Endothelial cell of umbilical vein (primary cell): ENCODE results near the gene FOXP1. TPM values are rescaled to one million over a fixed set of nuclear protein-coding genes. Genes with fewer than 3 reads are reported as not detected.

Source experiments
- BruUV-seq: library from RNA; stranded (reverse); fragments of 400-500 nt; replicated peaks from 2 replicates; lab custom pipeline; 2021; lab: Mats Ljungman, UMichigan
- CTCF ChIA-PET: fragments of 300-600, 350-600 bp; sonication (Branson Sonifier 250); formaldehyde crosslinking; loops from one replicate; lab custom pipeline; 2021; ENCODE audit warnings: antibody characterized with exemption, inconsistent platforms; lab: Charles Lee
- POLR2A ChIA-PET: fragments of 300-600, 350-600 bp; sonication (Branson Sonifier 250); formaldehyde crosslinking; loops from one replicate; lab custom pipeline; 2021; ENCODE audit warnings: antibody characterized with exemption, inconsistent platforms; lab: Charles Lee
- DNase-seq: peaks from one replicate; pipeline ENCODE4 v3.0.0-alpha.2; 2011; ENCODE audit warnings: low read depth, low spot score
- FAIRE-seq: peaks from 2 replicates; lab custom pipeline; 2011; peaks lifted over from hg19 to GRCh38; lab: Jason Lieb, UNC
- H2AFZ ChIP-seq: 2 replicates; pipeline ENCODE4 v1.6.0; 2012; ENCODE audit warnings: low read depth, low read length, control low read depth, inconsistent platforms
- H3K27ac ChIP-seq: 2 replicates; pipeline ENCODE4 v1.5.1; 2011; ENCODE audit warnings: low read depth, mild to moderate bottlenecking, control low read depth, low read length, moderate library complexity; ENCODE audit not compliant: insufficient read depth
- H3K27me3 ChIP-seq, 2 experiments: 2 replicates each; pipeline versions ENCODE4 v1.6.0 to v1.6.1; 2011; ENCODE audit warnings: low read length in 2 of 2, mixed read lengths in 1 of 2; ENCODE audit not compliant: control insufficient read depth in 2 of 2, insufficient read depth in 2 of 2
- H3K36me3 ChIP-seq, 2 experiments: 2 replicates in 1 of 2; 3 replicates in 1 of 2; pipeline ENCODE4 v1.5.1; 2011; ENCODE audit warnings: low read length in 2 of 2, mild to moderate bottlenecking in 1 of 2, moderate library complexity in 1 of 2; ENCODE audit not compliant: control insufficient read depth in 2 of 2, insufficient read depth in 2 of 2; ENCODE audit errors: extremely low read depth in 1 of 2
- H3K4me1 ChIP-seq: 3 replicates; pipeline ENCODE4 v1.5.1; 2011; ENCODE audit warnings: mild to moderate bottlenecking, low read length; ENCODE audit not compliant: control insufficient read depth, insufficient read depth; ENCODE audit errors: extremely low read depth
- H3K4me2 ChIP-seq: 2 replicates; pipeline ENCODE4 v1.6.1; 2011; ENCODE audit warnings: low read length, control low read depth, mixed read lengths; ENCODE audit not compliant: insufficient read depth
- H3K4me3 ChIP-seq, 3 experiments: fragments of 200-600 bp in 1 of 3; sonication (generic), shearing (Covaris generic) in 1 of 3; replicated peaks in 1 of 3; 2 replicates each; pipeline ENCODE4 v1.5.1; 2011 to 2016; ENCODE audit warnings: control low read depth in 3 of 3, low read length in 3 of 3, mild to moderate bottlenecking in 2 of 3, inconsistent platforms in 1 of 3, low read depth in 1 of 3, moderate library complexity in 1 of 3; ENCODE audit not compliant: insufficient read depth in 1 of 3
- H3K79me2 ChIP-seq: 2 replicates; pipeline ENCODE4 v1.6.0; 2012; ENCODE audit warnings: low read length, inconsistent platforms; ENCODE audit not compliant: control insufficient read depth, insufficient read depth
- H3K9ac ChIP-seq: replicated peaks from 2 replicates; pipeline ENCODE3; 2011; ENCODE audit warnings: low read length, control low read depth; ENCODE audit not compliant: insufficient read depth; ENCODE audit errors: extremely low read depth
- H3K9me1 ChIP-seq: replicated peaks from 3 replicates; pipeline ENCODE4 v1.6.0; 2011; ENCODE audit warnings: mild to moderate bottlenecking, low read length; ENCODE audit not compliant: control insufficient read depth, insufficient read depth; ENCODE audit errors: extremely low read depth
- H3K9me3 ChIP-seq: replicated peaks from 2 replicates; pipeline ENCODE4 v1.5.1; 2012; ENCODE audit warnings: low read length, inconsistent platforms; ENCODE audit not compliant: control insufficient read depth, insufficient read depth
- H4K20me1 ChIP-seq: replicated peaks from 2 replicates; pipeline ENCODE3; 2011; ENCODE audit warnings: mild to moderate bottlenecking, low read length; ENCODE audit not compliant: control insufficient read depth, insufficient read depth; ENCODE audit errors: extremely low read depth
- EZH2 ChIP-seq: IDR thresholded peaks from 2 replicates; pipeline ENCODE4 v1.6.1; 2012; ENCODE audit warnings: borderline replicate concordance, low read depth, mild to moderate bottlenecking, moderate library complexity, low read length, inconsistent platforms; ENCODE audit not compliant: severe bottlenecking
- FOS ChIP-seq: IDR thresholded peaks from 2 replicates; pipeline ENCODE4 v1.6.1; 2011; ENCODE audit warnings: mild to moderate bottlenecking, low read length, moderate library complexity, borderline replicate concordance; ENCODE audit not compliant: insufficient read depth
- GATA2 ChIP-seq: IDR thresholded peaks from 2 replicates; pipeline ENCODE4 v1.7.0; 2011; ENCODE audit warnings: low read depth, mild to moderate bottlenecking, moderate library complexity, mixed read lengths, low read length; ENCODE audit not compliant: insufficient read length, insufficient read depth
- JUN ChIP-seq: IDR thresholded peaks from 2 replicates; pipeline ENCODE4 v1.6.1; 2011; ENCODE audit warnings: borderline replicate concordance, low read depth; ENCODE audit not compliant: insufficient read length, insufficient read depth
- MYC ChIP-seq: IDR thresholded peaks from one replicate; pipeline ENCODE4 v1.6.1; 2011; ENCODE audit warnings: mild to moderate bottlenecking, low read depth, low read length
- POLR2A ChIP-seq: IDR thresholded peaks from 2 replicates; pipeline ENCODE4 v1.6.1; 2012; ENCODE audit warnings: low read depth, mild to moderate bottlenecking, control low read depth, low read length
- POLR2AphosphoS5 ChIP-seq: IDR thresholded peaks from 2 replicates; pipeline ENCODE4 v1.6.1; 2012; ENCODE audit warnings: low read depth, mild to moderate bottlenecking, control low read depth, low read length, moderate library complexity; ENCODE audit not compliant: insufficient read depth
- dilution Hi-C: fragments of 300-500 bp; cut with MboI; formaldehyde crosslinking; loops from one replicate; pipeline ENCODE4 v1.15.0; 2019; ENCODE audit warnings: low sequenced_read_pairs; ENCODE audit not compliant: extremely low pct_ligation_motif_present
- intact Hi-C: fragments of 100-400 bp; cut with micrococcal nuclease; formaldehyde crosslinking; loops from one replicate; pipeline ENCODE4 v1.10.0; 2022
- polyA plus RNA-seq, 4 experiments: library from polyadenylated mRNA; depleted of rRNA in 3 of 4; stranded (reverse) in 3 of 4; unstranded in 1 of 4; fragments of >200 nt; gene quantifications; 2 replicates each; pipeline versions ENCODE4 v1.2.1 to v1.2.3, GENCODE V29; 2011 to 2012; ENCODE audit warnings: missing spikeins in 1 of 4
- total RNA-seq: library from RNA; stranded (reverse); gene quantifications from 2 replicates; pipeline ENCODE4 v1.2.3, GENCODE V29; 2021
- TF ChIP-seq, protein P1 (sequence below), 2 donors: IDR thresholded peaks; 1 replicate in 1 of 2; 2 replicates in 1 of 2; pipeline ENCODE4 v1.5.1; 2011; ENCODE audit warnings: low read length in 2 of 2, mild to moderate bottlenecking in 2 of 2, moderate library complexity in 2 of 2, control low read depth in 1 of 2, inconsistent platforms in 1 of 2, low read depth in 1 of 2; ENCODE audit not compliant: insufficient read depth in 1 of 2; ENCODE audit errors: extremely low read depth in 1 of 2
- TF ChIP-seq, protein P2 (sequence below): IDR thresholded peaks from 2 replicates; pipeline ENCODE4 v1.6.1; 2011; ENCODE audit not compliant: insufficient read depth, insufficient read length

The FOXP1 gene
- total and polyA plus RNA-seq, 2 donors (not counting 3 experiments of a cell fraction or from before 2014, with no cell fraction given): 41.0 to 107 TPM

DNA sequence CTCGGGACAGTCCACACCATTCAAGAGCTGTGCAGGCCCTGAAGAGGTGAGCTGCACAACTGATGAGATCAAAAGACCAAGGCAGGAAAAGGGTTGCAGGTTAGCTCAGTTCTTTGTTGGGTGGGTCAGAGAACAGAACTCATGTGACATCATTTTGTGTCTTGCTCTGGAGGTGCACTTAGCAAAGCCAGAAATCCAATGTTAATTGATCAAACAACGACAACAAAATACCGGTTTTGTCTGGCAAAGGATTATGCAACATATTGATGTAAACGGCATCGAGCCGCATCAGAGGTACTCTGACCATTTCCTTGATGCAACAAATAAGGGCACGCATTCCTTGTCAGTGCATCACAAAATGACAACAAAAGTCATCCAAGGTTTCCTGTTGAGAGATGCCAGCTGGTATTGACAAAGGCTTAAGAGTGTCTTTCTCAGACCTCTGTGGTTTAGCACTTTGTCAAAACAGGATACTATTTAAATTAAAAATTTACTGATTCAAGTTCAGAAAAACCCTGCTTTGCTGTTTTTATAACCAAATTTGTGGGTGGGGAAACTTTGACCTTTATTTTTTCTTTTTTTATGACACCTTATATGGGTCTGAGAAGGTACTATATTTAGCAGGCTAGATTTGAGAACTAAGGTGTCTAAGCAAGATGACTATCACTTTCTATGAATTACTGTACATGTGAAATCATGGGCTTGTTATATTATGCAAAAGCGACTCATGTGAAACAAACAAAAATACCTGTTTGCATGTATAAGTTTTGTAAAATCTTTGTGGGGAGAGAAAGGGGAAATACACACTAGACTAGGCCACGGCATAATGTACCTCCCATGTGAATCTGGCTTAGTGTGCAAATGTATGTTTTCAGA, 496.1 kb downstream of the FOXP1 start:
- H3K79me2 ChIP-seq: peaks cover 1% of the 10 kb centered on the region
- TF ChIP-seq POLR2AphosphoS5: peak; percentile 78
- no peak for TF ChIP-seq POLR2A
- peak; percentile 47 for TF ChIP-seq JUN

DNA sequence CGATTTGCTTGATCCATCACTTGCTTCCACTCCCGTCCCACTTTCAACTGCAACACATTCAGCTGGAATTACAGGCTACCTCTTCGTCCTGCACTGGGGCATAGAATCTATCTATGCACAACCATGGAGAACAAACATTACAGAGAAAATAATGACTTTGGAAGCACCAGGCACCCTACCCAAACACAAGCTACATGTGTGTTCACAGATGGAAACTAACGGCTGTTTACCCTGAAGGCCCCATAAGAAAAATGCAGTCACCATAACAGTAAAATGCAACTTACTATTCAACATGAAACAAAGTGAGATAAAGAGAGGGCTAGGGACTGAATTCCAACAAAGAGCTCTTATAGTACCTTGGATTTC, 496.8 kb downstream of the FOXP1 start:
- Histone ChIP-seq H3K79me2 (peaks cover 1% of the 10 kb centered on the region), H3K9me3 (no peaks in the 10 kb centered on the region), H3K4me2 (no peak overlapping the region), H3K36me3 (no peaks in the 10 kb centered on the region), H3K9me1 (no peaks in the 10 kb centered on the region), H3K4me3 (no peak overlapping the region), H3K4me1 (peaks cover 15% of the 10 kb centered on the region), H4K20me1 (no peaks in the 10 kb centered on the region), H3K27ac (no peak overlapping the region), H3K9ac (no peak overlapping the region), H3K27me3 (no peaks in the 10 kb centered on the region), H2AFZ (no peak overlapping the region)
- FAIRE-seq (no peak), DNase-seq (no peak)
- intact Hi-C loops: no loop called here
- ChIA-PET CTCF (interaction anchor here (1.5 to 1.6 kb wide), 2 partner anchors 24 to 536 kb away, joined by 3 read pairs; no protein-coding TSS in a partner anchor), POLR2A (no interaction called here)
- TF ChIP-seq POLR2AphosphoS5 (no peak), FOS (no peak), JUN (no peak), GATA2 (no peak), EZH2 (no peak), MYC (no peak), POLR2A (no peak)
- TF ChIP-seq, protein P1, sequence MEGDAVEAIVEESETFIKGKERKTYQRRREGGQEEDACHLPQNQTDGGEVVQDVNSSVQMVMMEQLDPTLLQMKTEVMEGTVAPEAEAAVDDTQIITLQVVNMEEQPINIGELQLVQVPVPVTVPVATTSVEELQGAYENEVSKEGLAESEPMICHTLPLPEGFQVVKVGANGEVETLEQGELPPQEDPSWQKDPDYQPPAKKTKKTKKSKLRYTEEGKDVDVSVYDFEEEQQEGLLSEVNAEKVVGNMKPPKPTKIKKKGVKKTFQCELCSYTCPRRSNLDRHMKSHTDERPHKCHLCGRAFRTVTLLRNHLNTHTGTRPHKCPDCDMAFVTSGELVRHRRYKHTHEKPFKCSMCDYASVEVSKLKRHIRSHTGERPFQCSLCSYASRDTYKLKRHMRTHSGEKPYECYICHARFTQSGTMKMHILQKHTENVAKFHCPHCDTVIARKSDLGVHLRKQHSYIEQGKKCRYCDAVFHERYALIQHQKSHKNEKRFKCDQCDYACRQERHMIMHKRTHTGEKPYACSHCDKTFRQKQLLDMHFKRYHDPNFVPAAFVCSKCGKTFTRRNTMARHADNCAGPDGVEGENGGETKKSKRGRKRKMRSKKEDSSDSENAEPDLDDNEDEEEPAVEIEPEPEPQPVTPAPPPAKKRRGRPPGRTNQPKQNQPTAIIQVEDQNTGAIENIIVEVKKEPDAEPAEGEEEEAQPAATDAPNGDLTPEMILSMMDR (IDR thresholded peaks at IDR 0.05; ENCODE audit: extremely low read depth in 1 of 2, insufficient read depth in 1 of 2, low read depth in 1 of 2, low read length in 2 of 2): no peak
- TF ChIP-seq, protein P2, sequence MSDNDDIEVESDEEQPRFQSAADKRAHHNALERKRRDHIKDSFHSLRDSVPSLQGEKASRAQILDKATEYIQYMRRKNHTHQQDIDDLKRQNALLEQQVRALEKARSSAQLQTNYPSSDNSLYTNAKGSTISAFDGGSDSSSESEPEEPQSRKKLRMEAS: no peak
- BruUV-seq: no TSS peak
- dilution Hi-C loops: no loop called here

More for the DNA sequence above, 496.1 kb downstream of the FOXP1 start:
- Histone ChIP-seq H3K27me3 (no peaks in the 10 kb centered on the region), H3K9ac (no peak overlapping the region), H3K4me1 (peaks cover 15% of the 10 kb centered on the region), H3K4me3 (no peak overlapping the region), H3K4me2 (no peak overlapping the region), H3K27ac (peak overlapping the region; percentile 13), H3K9me1 (no peaks in the 10 kb centered on the region), H3K9me3 (no peaks in the 10 kb centered on the region), H4K20me1 (no peaks in the 10 kb centered on the region), H2AFZ (no peak overlapping the region), H3K36me3 (no peaks in the 10 kb centered on the region)
- no TSS peak for BruUV-seq
- FAIRE-seq (peak; percentile 89), DNase-seq (peak; percentile 32)
- intact Hi-C loops (no loop called here), dilution Hi-C loops (no loop called here)
- ChIA-PET CTCF (interaction anchor here (1.5 to 1.6 kb wide), 2 partner anchors 25 to 537 kb away, joined by 3 read pairs; no protein-coding TSS in a partner anchor), POLR2A (no interaction called here)
